Measurements from ENCODE around the gene PRKCZ.

DNA sequence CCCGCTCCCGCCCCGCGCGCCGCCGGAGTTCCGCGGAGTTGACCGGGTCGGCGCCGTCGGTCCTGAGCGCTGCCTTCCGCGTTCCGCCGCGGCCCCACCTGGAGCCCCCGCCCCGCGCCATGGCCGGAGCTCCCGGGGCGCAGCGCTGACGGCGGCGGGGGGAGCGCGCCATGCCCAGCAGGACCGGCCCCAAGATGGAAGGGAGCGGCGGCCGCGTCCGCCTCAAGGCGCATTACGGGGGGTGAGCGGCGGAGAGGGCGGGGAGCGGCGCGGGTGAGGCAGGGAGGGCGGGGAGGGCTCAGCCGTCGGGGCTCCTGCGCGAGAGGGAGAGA, 216 bp downstream of the PRKCZ start:
- TF ChIP-seq ZNF274 (IDR thresholded peaks at IDR 0.05; ENCODE audit: low read depth, low read length) (no peak), SUZ12 (IDR thresholded peaks at IDR 0.05; ENCODE audit: extremely low read depth, insufficient read depth, insufficient read length) (no peak)

Data from NT2/D1 (cell line).